ENCODE measurements around the gene TRIO.

DNA sequence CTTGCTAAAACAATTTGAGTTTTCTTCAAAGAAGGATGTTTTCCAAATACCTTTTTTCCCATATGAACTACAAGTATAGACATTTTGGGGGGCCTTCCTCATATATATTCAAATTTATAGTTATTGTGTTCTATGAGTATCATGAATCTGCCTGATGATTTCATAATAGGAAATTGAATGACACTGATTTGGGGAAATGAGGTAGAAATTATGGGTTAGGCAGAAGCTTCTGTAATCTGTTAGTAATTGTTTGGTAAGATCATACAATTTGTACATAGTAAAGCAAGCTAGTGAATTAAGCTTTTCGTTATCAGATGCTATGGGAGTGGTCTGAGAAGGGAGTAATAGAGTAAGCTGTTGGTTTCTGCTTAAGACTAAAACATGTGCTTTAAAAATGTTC, 98.0 kb downstream of the TRIO start:
- TF ChIP-seq EZH2 (IDR thresholded peaks at IDR 0.05; ENCODE audit: borderline replicate concordance) (no peak), EZH2phosphoT487 (IDR thresholded peaks at IDR 0.05; ENCODE audit: low read depth, severe bottlenecking, unreplicated experiment) (no peak)
- TF ChIP-seq, protein P1, sequence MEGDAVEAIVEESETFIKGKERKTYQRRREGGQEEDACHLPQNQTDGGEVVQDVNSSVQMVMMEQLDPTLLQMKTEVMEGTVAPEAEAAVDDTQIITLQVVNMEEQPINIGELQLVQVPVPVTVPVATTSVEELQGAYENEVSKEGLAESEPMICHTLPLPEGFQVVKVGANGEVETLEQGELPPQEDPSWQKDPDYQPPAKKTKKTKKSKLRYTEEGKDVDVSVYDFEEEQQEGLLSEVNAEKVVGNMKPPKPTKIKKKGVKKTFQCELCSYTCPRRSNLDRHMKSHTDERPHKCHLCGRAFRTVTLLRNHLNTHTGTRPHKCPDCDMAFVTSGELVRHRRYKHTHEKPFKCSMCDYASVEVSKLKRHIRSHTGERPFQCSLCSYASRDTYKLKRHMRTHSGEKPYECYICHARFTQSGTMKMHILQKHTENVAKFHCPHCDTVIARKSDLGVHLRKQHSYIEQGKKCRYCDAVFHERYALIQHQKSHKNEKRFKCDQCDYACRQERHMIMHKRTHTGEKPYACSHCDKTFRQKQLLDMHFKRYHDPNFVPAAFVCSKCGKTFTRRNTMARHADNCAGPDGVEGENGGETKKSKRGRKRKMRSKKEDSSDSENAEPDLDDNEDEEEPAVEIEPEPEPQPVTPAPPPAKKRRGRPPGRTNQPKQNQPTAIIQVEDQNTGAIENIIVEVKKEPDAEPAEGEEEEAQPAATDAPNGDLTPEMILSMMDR (IDR thresholded peaks at IDR 0.05; ENCODE audit: poor library complexity): no peak
